ENCODE measurements around the gene IGF2R.

Gene IGF2R

DNA sequence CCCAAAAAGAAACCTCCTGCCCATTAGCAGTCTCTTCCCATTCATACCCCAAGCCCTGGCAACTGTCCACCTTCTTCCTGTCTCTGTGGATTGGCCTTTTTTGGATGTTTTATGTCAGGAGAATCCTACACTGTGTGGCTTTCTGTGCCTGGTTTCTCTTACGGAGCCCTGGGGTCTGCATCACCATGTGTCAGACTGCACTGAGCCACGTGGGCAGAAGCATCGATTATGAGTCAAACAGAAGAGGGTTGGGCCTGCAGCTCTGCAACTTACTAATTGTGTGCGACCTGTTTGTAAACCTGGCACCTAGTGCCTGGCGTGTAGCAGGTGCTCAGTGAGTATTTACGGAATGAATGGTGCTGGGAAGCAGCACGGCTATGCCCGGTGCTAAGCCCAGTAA is 62.6 kb downstream of the IGF2R start:
- TF ChIP-seq, protein P1, sequence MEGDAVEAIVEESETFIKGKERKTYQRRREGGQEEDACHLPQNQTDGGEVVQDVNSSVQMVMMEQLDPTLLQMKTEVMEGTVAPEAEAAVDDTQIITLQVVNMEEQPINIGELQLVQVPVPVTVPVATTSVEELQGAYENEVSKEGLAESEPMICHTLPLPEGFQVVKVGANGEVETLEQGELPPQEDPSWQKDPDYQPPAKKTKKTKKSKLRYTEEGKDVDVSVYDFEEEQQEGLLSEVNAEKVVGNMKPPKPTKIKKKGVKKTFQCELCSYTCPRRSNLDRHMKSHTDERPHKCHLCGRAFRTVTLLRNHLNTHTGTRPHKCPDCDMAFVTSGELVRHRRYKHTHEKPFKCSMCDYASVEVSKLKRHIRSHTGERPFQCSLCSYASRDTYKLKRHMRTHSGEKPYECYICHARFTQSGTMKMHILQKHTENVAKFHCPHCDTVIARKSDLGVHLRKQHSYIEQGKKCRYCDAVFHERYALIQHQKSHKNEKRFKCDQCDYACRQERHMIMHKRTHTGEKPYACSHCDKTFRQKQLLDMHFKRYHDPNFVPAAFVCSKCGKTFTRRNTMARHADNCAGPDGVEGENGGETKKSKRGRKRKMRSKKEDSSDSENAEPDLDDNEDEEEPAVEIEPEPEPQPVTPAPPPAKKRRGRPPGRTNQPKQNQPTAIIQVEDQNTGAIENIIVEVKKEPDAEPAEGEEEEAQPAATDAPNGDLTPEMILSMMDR (IDR thresholded peaks at IDR 0.05; ENCODE audit: insufficient read depth, low read depth, low read length, missing control alignments): no peak
- peak; percentile 76 for DNase-seq (ENCODE audit: low read depth)
- H3K4me3 ChIP-seq (ENCODE audit: low read length): no peak overlapping the region

DNA sequence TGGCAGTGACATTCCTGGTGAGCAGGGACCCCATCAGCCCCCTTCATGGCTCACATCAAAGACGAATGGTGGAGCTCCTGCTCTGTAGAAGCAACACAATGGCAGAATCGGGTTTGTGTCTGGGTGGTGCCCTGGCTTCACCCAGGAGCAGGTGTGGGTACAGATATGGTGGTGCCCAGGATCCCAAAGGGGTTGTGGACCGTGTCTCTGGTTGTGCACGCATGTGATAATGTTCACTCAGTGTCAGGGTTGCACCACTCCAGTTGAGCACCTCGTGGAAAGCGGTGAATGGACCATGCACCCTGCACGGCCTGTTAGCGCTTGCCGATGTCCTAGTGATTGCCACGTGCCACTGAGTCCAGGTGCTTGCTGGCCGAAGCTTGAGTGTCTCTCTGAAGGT is 63.0 kb downstream of the IGF2R start:
- DNase-seq (ENCODE audit: low read depth): no peak

DNA sequence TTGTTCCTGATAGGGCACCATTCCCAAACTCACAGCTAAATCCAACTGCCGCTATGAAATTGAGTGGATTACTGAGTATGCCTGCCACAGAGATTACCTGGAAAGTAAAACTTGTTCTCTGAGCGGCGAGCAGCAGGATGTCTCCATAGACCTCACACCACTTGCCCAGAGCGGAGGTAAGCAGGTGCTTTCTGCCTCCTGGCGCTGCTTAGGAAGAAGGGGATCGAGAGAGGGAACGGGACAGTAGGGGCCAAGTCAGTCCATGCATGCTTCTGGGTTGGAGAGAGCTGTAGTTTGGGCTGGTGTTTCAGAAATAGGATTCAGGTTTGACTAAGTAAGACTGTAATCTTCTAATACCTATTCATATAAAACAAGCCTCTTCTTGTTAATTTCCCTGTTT is 63.7 kb downstream of the IGF2R start:
- TF ChIP-seq, protein P1 (IDR thresholded peaks at IDR 0.05; ENCODE audit: insufficient read depth, low read depth, low read length, missing control alignments): no peak
- DNase-seq (ENCODE audit: low read depth): no peak
- no peak overlapping the region for H3K4me3 ChIP-seq (ENCODE audit: low read length)

More for the DNA sequence above, 63.0 kb downstream of the IGF2R start:
- H3K4me3 ChIP-seq (ENCODE audit: low read length): no peak overlapping the region
- TF ChIP-seq, protein P1 (IDR thresholded peaks at IDR 0.05; ENCODE audit: insufficient read depth, low read depth, low read length, missing control alignments): no peak

DNA sequence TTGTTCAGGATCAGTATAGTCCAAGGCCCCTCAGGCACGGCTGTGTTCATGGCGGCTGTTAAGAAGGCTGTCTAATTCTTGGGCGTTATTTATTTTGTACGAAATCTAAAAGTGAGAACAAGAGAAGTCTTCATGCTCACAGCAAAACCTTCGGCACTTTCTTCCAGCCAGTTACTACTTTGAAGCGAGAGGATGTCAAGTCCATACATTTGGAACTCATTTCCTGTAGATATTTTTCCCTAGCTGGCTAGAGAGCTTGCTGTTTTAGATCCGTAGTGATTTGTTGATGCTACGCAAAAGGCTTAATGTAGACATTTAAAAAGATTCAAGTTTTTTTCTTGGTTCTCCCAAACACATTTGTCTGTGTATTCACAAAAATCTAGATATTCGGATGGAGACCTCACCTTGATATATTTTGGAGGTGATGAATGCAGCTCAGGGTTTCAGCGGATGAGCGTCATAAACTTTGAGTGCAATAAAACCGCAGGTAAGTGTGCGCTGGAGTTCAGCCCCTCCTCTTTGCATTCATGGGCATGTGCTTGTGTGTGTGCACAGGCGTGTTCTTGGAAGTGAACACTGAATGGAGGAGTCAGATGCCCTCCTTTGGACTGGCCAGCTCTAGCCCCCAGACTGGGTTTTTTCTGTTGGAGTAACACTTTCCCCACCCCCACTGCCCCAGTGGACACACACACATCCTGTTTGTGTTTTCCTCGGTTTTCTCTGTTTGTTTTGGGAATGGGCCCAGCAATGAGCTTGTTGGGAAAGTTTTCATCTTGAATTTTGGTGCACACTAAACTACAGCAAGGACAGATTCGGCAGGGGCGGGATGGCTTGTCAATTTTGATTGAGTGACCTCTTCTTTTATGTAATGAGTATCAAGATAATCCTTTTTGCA is 65.4 kb downstream of the IGF2R start:
- DNase-seq (ENCODE audit: low read depth): no peak
- TF ChIP-seq, protein P1 (IDR thresholded peaks at IDR 0.05; ENCODE audit: insufficient read depth, low read depth, low read length, missing control alignments): no peak
- H3K4me3 ChIP-seq (ENCODE audit: low read length): no peak overlapping the region

DNA sequence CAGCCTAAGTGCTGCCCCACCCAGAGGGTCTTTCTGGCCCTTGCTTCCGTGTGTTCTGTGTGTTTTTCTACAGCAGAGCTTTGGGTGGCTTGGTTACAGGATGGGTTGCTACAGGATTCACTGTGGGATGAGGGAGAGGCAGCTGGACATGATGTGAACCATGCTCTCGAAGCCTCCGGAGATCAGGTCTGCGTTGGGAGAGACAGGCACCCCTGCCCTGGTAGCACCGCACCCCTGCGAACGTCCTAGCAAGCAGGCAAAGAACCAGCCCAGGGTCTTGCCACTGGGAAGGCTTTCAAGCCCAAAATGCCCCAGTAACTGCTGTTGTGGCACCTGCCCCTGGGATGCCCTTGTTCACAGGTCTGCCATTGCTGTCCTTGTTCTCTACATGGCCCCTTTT is 66.4 kb downstream of the IGF2R start:
- TF ChIP-seq, protein P1 (IDR thresholded peaks at IDR 0.05; ENCODE audit: insufficient read depth, low read depth, low read length, missing control alignments): no peak
- no peak for DNase-seq (ENCODE audit: low read depth)
- no peak overlapping the region for H3K4me3 ChIP-seq (ENCODE audit: low read length)

DNA sequence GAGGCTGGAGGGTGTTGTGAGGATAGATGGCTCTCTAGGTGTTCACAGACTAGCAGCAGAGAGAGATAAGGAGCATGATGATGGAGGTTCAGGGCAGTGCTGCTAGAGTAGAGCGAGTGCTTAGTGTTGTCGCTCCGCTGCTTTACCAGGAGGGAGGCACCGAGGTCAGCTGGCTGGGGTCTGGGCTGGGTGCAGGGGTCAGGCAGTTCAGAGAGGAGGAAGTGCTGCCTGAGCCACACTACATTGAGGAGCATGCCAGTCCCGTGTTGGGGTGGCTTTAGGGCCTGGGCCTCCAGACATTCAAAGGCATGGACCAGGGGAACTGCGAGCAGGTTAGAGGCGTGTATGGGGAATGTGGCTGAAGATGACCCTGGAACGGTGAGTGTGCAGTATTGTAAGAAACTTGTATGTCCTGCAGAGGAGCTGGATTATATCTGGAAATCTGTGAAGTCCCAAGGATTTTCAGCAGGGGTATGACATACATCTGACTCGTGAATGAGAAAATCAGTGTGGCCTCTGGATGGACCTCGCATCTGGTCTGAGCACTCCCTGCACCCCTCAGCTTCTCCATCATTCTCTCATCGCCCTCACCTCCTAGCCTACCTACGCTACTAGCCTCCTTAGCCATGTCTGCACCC is 66.9 kb downstream of the IGF2R start:
- H3K4me3 ChIP-seq (ENCODE audit: low read length): no peak overlapping the region
- no peak for DNase-seq (ENCODE audit: low read depth)
- TF ChIP-seq, protein P1 (IDR thresholded peaks at IDR 0.05; ENCODE audit: insufficient read depth, low read depth, low read length, missing control alignments): no peak
